NK-92 (cell line): ENCODE data around the gene DEFB112.

Source experiments
- DNase-seq: peaks from one replicate; lab custom pipeline; 2025; ENCODE audit not compliant: unreplicated experiment; lab: John Stamatoyannopoulos, UW

The DEFB112 gene

GRCh38 chr6:50003139-50003538, 46.6 kb downstream of the DEFB112 start:
- no peak for DNase-seq

DNA sequence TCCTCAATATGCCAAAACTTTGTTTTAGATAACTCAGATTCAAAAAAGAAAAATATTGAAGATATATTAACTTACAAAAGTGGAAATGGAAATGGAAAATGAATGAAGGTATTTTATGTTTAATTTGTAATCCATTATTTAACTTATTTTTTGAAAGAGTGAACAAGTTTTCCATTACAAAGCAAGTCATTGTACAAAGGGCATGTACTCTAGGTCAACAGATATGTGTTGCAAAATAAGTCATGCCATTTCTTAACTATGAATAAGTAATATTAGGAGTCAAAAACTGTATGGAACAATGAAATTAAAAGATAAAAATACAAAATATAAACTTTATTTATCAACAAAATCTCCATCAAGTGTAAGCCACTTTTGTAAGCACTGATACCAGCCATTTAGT, 54.5 kb downstream of the DEFB112 start:
- no peak for DNase-seq
